Stimulated activated CD8-positive, alpha-beta memory T cell treated with anti-CD3 and anti-CD28 coated beads, Interleukin-15, amount 100 ng/mL, for 48 hours (primary cell): ENCODE measurements around the gene GPA33.

Source experiments
- DNase-seq, 2 donors: peaks; one replicate each; pipeline ENCODE4 v3.0.0-alpha.2; 2020; ENCODE audit warnings: low read depth in 2 of 2

GPA33 gene

DNA sequence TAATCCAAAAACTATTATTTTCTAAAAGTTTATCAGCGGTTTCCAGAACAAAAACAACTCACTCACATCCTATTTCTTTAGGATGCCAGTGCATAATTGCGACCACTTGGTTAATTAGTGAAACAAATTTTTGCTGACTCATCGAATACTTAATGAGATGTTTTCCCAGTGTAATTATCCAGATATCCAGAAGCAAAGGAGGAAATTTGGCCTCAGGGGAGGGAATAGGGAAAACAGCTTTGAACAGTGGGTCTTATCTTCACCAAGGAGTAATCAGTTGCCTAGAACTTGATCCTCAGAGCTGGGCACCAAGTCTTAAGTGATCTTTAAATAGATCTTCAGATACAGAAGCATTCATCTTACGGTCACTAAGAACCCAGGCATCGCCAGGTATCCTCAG lies 28.0 kb upstream of the GPA33 start:
- DNase-seq = no peak

DNA sequence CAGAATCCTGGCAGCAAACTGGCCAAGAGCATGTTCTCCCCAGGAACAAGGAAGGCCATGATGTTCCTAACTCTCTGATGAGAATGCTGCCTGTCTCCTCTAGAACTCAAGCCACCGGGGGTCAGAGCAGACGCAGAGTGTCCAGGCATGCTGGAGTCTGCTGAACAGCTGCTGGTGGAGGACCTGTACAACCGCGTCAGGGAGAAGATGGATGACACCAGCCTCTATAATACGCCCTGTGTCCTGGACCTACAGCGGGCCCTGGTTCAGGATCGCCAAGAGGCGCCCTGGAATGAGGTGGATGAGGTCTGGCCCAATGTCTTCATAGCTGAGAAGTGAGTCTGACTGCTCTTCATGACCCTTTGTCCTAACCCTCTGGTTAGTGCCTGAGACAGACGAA lies 27.0 kb upstream of the GPA33 start:
- no peak for DNase-seq

DNA sequence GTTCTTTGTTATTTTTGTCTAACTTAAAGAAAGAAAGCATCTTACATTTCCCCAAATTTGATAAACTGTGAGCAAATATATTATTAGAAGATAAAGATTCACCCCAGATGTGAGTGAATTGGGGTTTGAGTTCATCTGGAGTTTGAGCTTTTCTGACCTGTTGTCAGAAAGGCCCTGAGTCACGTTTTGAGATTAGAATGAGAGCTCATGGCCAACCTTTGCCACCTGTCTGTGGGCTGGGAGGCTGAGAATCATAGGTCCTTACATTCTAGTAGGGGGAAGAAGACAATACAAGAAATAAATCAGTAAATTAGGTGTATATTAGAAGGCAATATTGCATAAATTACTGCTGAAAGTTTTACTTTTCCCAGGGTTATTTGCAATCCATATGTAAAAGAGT lies 26.0 kb upstream of the GPA33 start:
- DNase-seq = no peak

DNA sequence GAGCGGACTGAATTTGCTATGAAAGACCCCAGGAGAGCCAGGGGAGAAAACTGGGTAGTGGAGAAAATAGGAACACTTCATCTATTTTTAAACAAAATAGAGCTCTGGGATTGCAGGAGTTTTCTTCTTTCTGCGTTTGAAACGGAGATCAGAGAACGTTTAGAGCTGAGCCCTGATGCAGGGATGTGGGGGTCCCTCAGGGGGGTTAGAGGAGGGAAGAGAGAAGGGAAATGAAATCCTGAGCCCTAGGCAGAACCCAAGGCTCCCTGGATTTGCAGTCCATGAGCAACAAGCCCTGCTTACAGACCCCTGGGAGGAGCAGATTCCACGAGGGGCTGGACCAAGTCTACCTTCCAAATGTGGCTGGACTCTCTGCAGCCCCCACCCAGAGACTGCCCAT lies 25.5 kb upstream of the GPA33 start:
- DNase-seq = no peak

- no peak for DNase-seq
Measured at GRCh38 chr1:167114725-167115124, 24.5 kb upstream of the GPA33 start.

DNA sequence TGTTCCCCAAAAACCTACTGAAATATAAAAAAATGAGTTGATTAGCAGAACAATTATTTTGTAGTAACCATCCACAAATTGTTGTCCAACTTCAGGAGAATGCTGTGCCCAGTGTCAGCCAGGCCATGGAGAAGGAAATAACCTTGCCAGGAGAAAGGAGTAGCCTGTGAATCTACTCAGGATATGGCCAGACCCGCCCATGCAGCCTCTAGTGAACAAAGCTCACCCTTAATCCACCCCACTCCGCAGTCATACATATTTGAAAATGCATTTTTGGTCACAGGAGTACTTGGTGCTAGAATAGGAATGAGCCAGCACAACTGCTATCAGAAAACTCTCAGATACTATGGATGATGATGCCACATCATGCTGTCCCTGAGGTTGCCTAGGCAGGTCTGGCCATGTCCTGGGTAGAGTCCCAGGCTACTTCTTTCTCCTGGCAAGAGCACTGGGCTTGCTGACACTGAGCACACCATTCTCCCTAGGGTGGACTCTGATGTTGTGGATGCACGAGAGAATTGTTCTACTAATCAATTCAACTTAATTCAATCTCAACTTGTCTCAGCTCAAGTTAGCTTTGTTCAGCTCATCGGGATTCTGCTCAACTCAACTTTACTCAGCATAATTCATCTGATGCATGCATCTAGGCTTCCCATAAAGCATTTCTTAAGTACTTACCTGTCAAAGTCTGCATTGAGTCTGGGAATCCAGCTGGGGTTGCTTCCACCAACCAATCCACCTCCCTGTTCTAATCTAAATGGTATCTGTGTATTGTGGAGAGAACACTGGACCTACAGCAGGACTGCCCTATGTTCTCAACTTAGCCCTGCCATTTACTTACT lies 21.9 kb upstream of the GPA33 start:
- DNase-seq = no peak

GRCh38 chr1:167110586-167110985 lies 20.4 kb upstream of the GPA33 start:
- no peak for DNase-seq

DNA sequence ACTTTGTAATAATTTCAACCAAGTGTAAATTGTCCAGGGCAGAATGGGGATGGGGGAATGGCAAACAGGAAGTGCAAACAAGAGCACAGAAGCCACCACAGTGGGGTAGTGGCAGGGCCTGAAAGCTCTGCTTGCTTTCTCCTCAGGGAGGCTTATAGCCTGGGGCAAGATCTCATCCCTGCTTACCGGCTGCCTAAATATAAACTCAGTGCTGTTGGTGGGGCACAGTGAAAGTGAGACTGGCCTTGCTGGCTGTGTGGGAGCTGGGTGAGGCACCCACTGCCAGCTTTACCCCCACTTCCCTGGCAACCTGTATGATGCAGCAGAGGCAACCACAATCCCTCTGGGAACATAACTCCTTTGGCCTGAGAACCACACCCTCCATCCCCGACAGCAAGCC lies 18.9 kb upstream of the GPA33 start:
- DNase-seq = no peak

GRCh38 chr1:167107456-167107855 lies 17.3 kb upstream of the GPA33 start:
- DNase-seq = no peak

- no peak for DNase-seq
Measured at GRCh38 chr1:167106119-167106461, 15.9 kb upstream of the GPA33 start.

- DNase-seq = no peak
Measured at GRCh38 chr1:167105271-167106118, 15.3 kb upstream of the GPA33 start.

GRCh38 chr1:167104256-167104633 lies 14.1 kb upstream of the GPA33 start:
- DNase-seq = no peak

- DNase-seq = no peak
Measured at GRCh38 chr1:167102906-167103573, 12.9 kb upstream of the GPA33 start.

DNA sequence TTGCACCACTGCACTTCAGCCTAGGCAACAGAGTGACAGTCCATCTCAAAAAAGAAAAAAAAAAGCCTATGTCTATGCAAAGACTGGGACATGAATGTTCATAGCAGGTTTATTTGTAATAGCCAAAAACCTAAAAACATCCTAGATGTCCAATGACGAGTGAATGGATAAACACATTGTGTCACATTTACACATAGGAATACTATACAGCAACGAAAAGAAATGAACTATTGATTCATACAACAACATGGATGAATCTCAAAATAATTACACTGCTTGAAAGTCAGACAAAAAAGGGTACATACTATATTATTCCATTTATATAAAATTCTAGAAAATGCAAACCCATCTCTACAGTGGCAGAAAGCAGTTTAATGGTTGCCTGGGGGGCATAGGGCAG lies 11.6 kb upstream of the GPA33 start:
- DNase-seq = no peak

DNA sequence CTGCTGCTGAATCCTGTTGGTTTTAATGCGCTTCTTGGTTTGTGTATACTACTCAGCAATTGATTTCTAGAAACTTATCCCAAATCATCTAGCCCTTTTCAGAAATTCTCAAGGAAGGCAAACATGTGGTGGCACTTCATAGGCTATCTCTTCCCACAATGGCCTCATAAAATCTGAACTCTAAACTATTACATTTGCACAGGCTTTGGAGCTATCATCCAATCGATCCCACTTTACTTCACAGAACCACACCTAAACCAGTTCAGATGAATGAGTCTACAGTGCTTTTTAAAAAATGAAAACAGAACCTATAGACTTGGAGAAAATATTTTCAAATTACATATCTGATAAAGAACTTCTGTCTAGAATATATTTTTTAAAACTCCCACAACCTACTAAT lies 10.6 kb upstream of the GPA33 start:
- DNase-seq = no peak

- DNase-seq = no peak
Measured at GRCh38 chr1:167099851-167100250, 9.7 kb upstream of the GPA33 start.

DNA sequence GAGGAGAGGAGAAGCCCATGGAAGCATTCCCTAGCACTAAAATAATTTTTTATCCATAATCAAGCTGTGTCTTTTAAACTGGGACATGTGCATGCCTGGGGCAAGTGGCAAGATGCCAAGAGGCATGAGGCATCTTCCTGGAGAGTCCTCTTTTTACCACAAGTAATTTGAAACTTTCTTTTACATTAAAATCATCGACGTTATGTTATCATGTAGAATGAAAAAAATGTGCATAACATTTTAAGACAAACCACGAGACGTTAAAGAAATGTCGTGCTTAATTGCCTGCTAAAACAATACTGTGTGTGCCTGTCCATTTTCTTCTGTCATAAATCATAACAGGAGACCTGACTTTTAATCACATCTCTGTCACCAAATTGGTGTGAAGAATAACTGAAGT lies 5.2 kb upstream of the GPA33 start:
- no peak for DNase-seq

GRCh38 chr1:167094690-167095089 lies 4.5 kb upstream of the GPA33 start:
- DNase-seq = no peak

GRCh38 chr1:167093846-167094516 lies 3.8 kb upstream of the GPA33 start, which contains the start of gene STYXL2:
TSS of gene STYXL2 (plus strand) at chr1:167094075. CDS start at chr1:167094850, 775 bp downstream.
- no peak for DNase-seq

DNA sequence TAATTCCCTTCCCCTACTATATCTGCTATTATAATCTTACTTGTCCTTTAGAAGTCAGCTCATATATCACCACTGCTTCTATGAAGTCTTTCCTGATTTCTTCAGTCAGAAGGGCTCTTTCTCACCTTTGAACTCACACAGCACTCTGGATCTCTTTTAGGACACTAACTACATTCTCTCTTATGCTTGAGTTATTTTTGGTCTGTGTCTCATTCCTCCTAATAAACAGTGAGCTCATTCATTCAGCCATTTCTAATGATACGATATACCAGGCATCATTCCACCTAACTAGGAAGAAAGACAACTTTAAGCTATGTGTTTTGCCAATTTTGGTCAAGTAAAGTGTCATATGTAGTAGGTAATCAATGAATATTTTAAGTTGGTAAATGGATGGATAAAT lies 2.5 kb upstream of the GPA33 start:
- no peak for DNase-seq

DNA sequence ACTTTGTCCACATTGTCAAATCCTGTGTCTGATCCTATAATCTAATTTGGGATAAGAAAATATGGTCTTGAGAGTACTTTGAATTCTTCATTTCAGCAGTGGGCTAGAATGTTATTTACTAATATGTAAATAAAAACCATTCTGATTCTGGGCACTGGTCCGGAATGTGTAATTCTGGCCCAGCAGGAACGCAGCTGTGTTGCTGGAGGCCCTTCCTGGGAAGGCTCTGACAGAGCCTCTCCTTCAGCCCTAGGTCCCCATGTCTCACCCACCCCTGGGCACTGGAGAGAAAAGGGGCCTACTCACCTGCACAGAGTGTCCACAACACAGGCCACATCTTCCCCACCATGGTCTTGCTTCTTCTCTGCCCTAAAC lies 251 bp downstream of the GPA33 start:
- DNase-seq = no peak
